Measurements from ENCODE around the gene ZNF536. TPM values are rescaled to one million over a fixed set of nuclear protein-coding genes. Genes with fewer than 3 reads are reported as not detected.

The ZNF536 gene
- polyA plus RNA-seq, 1 donor (not counting 4 experiments of a cell fraction or from before 2014, with no cell fraction given), result not detected

DNA sequence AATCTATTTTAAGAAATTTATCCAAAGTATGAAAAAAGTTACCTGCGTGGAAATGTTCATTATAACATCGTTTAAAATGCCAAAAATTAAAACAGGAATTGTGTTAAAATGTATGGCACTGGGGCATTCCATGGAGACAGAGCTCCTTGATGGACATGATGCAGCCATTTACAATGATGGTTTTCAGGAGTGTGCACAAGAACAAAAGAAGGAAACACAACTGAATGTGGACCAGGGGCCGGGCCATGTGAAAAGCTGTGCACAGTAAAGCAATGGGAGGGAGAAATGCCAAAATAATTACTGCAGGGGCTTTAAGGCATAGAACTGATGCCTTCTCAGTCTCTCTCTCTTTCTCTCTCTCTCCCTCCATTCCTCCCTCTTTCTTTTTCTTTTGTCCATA lies 115.0 kb downstream of the ZNF536 start:
- no peaks in the 10 kb centered on the region for H3K9me1 ChIP-seq (ENCODE audit: control insufficient read depth, extremely low read depth, insufficient read depth, low read length)
- no peaks in the 10 kb centered on the region for H3K79me2 ChIP-seq (ENCODE audit: control insufficient read depth, insufficient read depth, low read length)
- H3K9ac ChIP-seq (ENCODE audit: control insufficient read depth, extremely low read depth, insufficient read depth, low read length), result no peak overlapping the region
- H4K20me1 ChIP-seq (ENCODE audit: control insufficient read depth, extremely low read depth, insufficient read depth, low read length), result no peaks in the 10 kb centered on the region
- dilution Hi-C loops (cut with MboI; ENCODE audit: extremely low pct_ligation_motif_present, low sequenced_read_pairs), result no loop called here
- FAIRE-seq, result no peak
- no peak overlapping the region for H3K27ac ChIP-seq (ENCODE audit: control insufficient read depth, insufficient read depth, low read length)
- no peaks in the 10 kb centered on the region for H3K36me3 ChIP-seq (ENCODE audit: control insufficient read depth in 2 of 2, extremely low read depth in 1 of 2, insufficient read depth in 2 of 2, low read length in 2 of 2)
- DNase-seq (ENCODE audit: low read depth, low spot score), result no peak
- H3K4me1 ChIP-seq (ENCODE audit: control insufficient read depth, extremely low read depth, insufficient read depth, low read length), result no peaks in the 10 kb centered on the region
- no peaks in the 10 kb centered on the region for H3K9me3 ChIP-seq (ENCODE audit: control insufficient read depth, low read depth, low read length)
- no peak for TF ChIP-seq EZH2 (IDR thresholded peaks at IDR 0.05; ENCODE audit: low read length)
- TF ChIP-seq, protein P1, sequence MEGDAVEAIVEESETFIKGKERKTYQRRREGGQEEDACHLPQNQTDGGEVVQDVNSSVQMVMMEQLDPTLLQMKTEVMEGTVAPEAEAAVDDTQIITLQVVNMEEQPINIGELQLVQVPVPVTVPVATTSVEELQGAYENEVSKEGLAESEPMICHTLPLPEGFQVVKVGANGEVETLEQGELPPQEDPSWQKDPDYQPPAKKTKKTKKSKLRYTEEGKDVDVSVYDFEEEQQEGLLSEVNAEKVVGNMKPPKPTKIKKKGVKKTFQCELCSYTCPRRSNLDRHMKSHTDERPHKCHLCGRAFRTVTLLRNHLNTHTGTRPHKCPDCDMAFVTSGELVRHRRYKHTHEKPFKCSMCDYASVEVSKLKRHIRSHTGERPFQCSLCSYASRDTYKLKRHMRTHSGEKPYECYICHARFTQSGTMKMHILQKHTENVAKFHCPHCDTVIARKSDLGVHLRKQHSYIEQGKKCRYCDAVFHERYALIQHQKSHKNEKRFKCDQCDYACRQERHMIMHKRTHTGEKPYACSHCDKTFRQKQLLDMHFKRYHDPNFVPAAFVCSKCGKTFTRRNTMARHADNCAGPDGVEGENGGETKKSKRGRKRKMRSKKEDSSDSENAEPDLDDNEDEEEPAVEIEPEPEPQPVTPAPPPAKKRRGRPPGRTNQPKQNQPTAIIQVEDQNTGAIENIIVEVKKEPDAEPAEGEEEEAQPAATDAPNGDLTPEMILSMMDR (optimal IDR thresholded peaks at IDR 0.05 in 1 of 3, IDR thresholded peaks at IDR 0.05 in 1 of 3, conservative IDR thresholded peaks at IDR 0.05 in 1 of 3; ENCODE audit: extremely low read depth in 1 of 3, insufficient read depth in 2 of 3, low read length in 3 of 3), result no peak
- no peak overlapping the region for H2AFZ ChIP-seq (ENCODE audit: control insufficient read depth, low read length)
- no peak overlapping the region for H3K4me2 ChIP-seq (ENCODE audit: control insufficient read depth, extremely low read depth, insufficient read depth, low read depth, low read length)
- H3K27me3 ChIP-seq (ENCODE audit: control insufficient read depth, extremely low read depth, insufficient read depth, low read length), result no peaks in the 10 kb centered on the region
- H3K4me3 ChIP-seq (ENCODE audit: control insufficient read depth in 2 of 3, extremely low read depth in 1 of 3, insufficient read depth in 2 of 3, low read depth in 1 of 3, low read length in 3 of 3), result no peak overlapping the region

GRCh38 chr19:30488191-30488590 lies 116.0 kb downstream of the ZNF536 start:
- Histone ChIP-seq H2AFZ (ENCODE audit: control insufficient read depth, low read length) (no peak overlapping the region), H3K79me2 (ENCODE audit: control insufficient read depth, insufficient read depth, low read length) (no peaks in the 10 kb centered on the region), H3K4me2 (ENCODE audit: control insufficient read depth, extremely low read depth, insufficient read depth, low read depth, low read length) (no peak overlapping the region), H4K20me1 (ENCODE audit: control insufficient read depth, extremely low read depth, insufficient read depth, low read length) (no peaks in the 10 kb centered on the region), H3K9me1 (ENCODE audit: control insufficient read depth, extremely low read depth, insufficient read depth, low read length) (no peaks in the 10 kb centered on the region), H3K27me3 (ENCODE audit: control insufficient read depth, extremely low read depth, insufficient read depth, low read length) (no peaks in the 10 kb centered on the region), H3K9ac (ENCODE audit: control insufficient read depth, extremely low read depth, insufficient read depth, low read length) (no peak overlapping the region), H3K9me3 (ENCODE audit: control insufficient read depth, low read depth, low read length) (no peaks in the 10 kb centered on the region), H3K36me3 (ENCODE audit: control insufficient read depth in 2 of 2, extremely low read depth in 1 of 2, insufficient read depth in 2 of 2, low read length in 2 of 2) (no peaks in the 10 kb centered on the region), H3K27ac (ENCODE audit: control insufficient read depth, insufficient read depth, low read length) (no peak overlapping the region), H3K4me3 (ENCODE audit: control insufficient read depth in 2 of 3, extremely low read depth in 1 of 3, insufficient read depth in 2 of 3, low read depth in 1 of 3, low read length in 3 of 3) (no peak overlapping the region), H3K4me1 (ENCODE audit: control insufficient read depth, extremely low read depth, insufficient read depth, low read length) (no peaks in the 10 kb centered on the region)
- dilution Hi-C loops (cut with MboI; ENCODE audit: extremely low pct_ligation_motif_present, low sequenced_read_pairs), result no loop called here
- TF ChIP-seq, protein P1 (optimal IDR thresholded peaks at IDR 0.05 in 1 of 3, IDR thresholded peaks at IDR 0.05 in 1 of 3, conservative IDR thresholded peaks at IDR 0.05 in 1 of 3; ENCODE audit: extremely low read depth in 1 of 3, insufficient read depth in 2 of 3, low read length in 3 of 3), result no peak
- TF ChIP-seq EZH2 (IDR thresholded peaks at IDR 0.05; ENCODE audit: low read length), result no peak
- FAIRE-seq, result no peak
- DNase-seq (ENCODE audit: low read depth, low spot score), result no peak

All from keratinocyte (primary cell).